HL-60 (cell line): ENCODE results near the gene UBR2.

Experiments used
- CTCF ChIP-seq: IDR thresholded peaks from one replicate; pipeline ENCODE4 v1.5.1; 2011; ENCODE audit warnings: low read length, control low read depth, inconsistent platforms; ENCODE audit not compliant: insufficient read depth
- GABPA ChIP-seq: IDR thresholded peaks from 2 replicates; pipeline ENCODE4 v1.6.1; 2012; ENCODE audit warnings: low read depth
- POLR2AphosphoS5 ChIP-seq: IDR thresholded peaks from 2 replicates; pipeline ENCODE4 v1.6.1; 2012; ENCODE audit warnings: low read depth
- SPI1 ChIP-seq: IDR thresholded peaks from 2 replicates; pipeline ENCODE4 v1.6.1; 2012; ENCODE audit warnings: low read depth, mild to moderate bottlenecking, borderline replicate concordance

GRCh38 chr6:42710316-42710715 lies 146.5 kb downstream of the UBR2 start:
- TF ChIP-seq POLR2AphosphoS5 (no peak), CTCF (no peak), SPI1 (no peak), GABPA (no peak)
